H9 (cell line): ENCODE results near the gene PRR14. TPM values are rescaled to one million over a fixed set of nuclear protein-coding genes. Genes with fewer than 3 reads are reported as not detected.

Experiments
- DNase-seq: peaks from one replicate; pipeline ENCODE4 v3.0.0-alpha.2; 2017
- H2AFZ ChIP-seq: one replicate; pipeline ENCODE4 v1.6.1; 2013; ENCODE audit warnings: mild to moderate bottlenecking, low read length, control low read depth, moderate library complexity
- H2AK5ac ChIP-seq: 2 replicates; pipeline ENCODE4 v1.6.1; 2013; ENCODE audit warnings: low read length, control low read depth, mixed read lengths; ENCODE audit not compliant: insufficient read length
- H2BK120ac ChIP-seq: one replicate; pipeline ENCODE4 v1.6.1; 2013; ENCODE audit warnings: low read depth, mild to moderate bottlenecking, low read length, control low read depth, inconsistent platforms; ENCODE audit not compliant: poor library complexity, severe bottlenecking
- H2BK12ac ChIP-seq: 2 replicates; pipeline ENCODE4 v1.6.1; 2013; ENCODE audit warnings: low read length, control low read depth, mixed read lengths, low read depth; ENCODE audit not compliant: insufficient read length
- H2BK15ac ChIP-seq: 2 replicates; pipeline ENCODE4 v1.6.1; 2013; ENCODE audit warnings: low read depth, low read length, control low read depth
- H2BK20ac ChIP-seq: one replicate; pipeline ENCODE4 v1.6.1; 2013; ENCODE audit warnings: low read depth, mild to moderate bottlenecking, low read length, control low read depth, inconsistent platforms; ENCODE audit not compliant: poor library complexity, severe bottlenecking
- H2BK5ac ChIP-seq: 2 replicates; pipeline ENCODE4 v1.6.1; 2013; ENCODE audit warnings: low read length, control low read depth, mixed read lengths; ENCODE audit not compliant: insufficient read length
- H3K14ac ChIP-seq: 2 replicates; pipeline ENCODE4 v1.6.1; 2013; ENCODE audit warnings: low read length, control low read depth; ENCODE audit not compliant: insufficient read depth
- H3K18ac ChIP-seq: 2 replicates; pipeline ENCODE4 v1.6.1; 2013; ENCODE audit warnings: low read depth, mild to moderate bottlenecking, mixed read lengths, low read length, control low read depth; ENCODE audit not compliant: insufficient read length
- H3K23ac ChIP-seq: 2 replicates; pipeline ENCODE4 v1.6.1; 2013; ENCODE audit warnings: low read length, control low read depth, mixed read lengths, low read depth; ENCODE audit not compliant: insufficient read length
- H3K23me2 ChIP-seq: 2 replicates; pipeline ENCODE4 v1.6.1; 2013; ENCODE audit warnings: low read depth, mild to moderate bottlenecking, mixed read lengths, low read length, control low read depth; ENCODE audit not compliant: insufficient read length, poor library complexity, severe bottlenecking
- H3K27ac ChIP-seq: 2 replicates; pipeline ENCODE4 v1.5.1; 2013; ENCODE audit warnings: low read length, control low read depth, mixed read lengths, low read depth; ENCODE audit not compliant: insufficient read length
- H3K27me3 ChIP-seq: 2 replicates; pipeline ENCODE4 v1.6.1; 2013; ENCODE audit warnings: low read length, control low read depth, inconsistent platforms; ENCODE audit not compliant: insufficient read depth
- H3K4ac ChIP-seq: 2 replicates; pipeline ENCODE4 v1.6.1; 2013; ENCODE audit warnings: low read depth, mild to moderate bottlenecking, control low read depth, inconsistent platforms, low read length, moderate library complexity
- H3K4me1 ChIP-seq: 2 replicates; pipeline ENCODE4 v1.6.1; 2013; ENCODE audit warnings: low read length, control low read depth, inconsistent platforms; ENCODE audit not compliant: insufficient read depth
- H3K4me2 ChIP-seq: 2 replicates; pipeline ENCODE4 v1.6.1; 2013; ENCODE audit warnings: low read length, control low read depth, mixed read lengths; ENCODE audit not compliant: insufficient read length, insufficient read depth
- H3K56ac ChIP-seq: 2 replicates; pipeline ENCODE4 v1.6.1; 2013; ENCODE audit warnings: low read depth, mild to moderate bottlenecking, mixed read lengths, low read length, control low read depth; ENCODE audit not compliant: insufficient read length
- H3K79me1 ChIP-seq: 2 replicates; pipeline ENCODE4 v1.6.1; 2013; ENCODE audit warnings: low read depth, mild to moderate bottlenecking, moderate library complexity, low read length, control low read depth, inconsistent platforms; ENCODE audit not compliant: insufficient read depth, poor library complexity, severe bottlenecking
- H3K79me2 ChIP-seq: 2 replicates; pipeline ENCODE4 v1.6.1; 2013; ENCODE audit warnings: low read length, control low read depth, inconsistent platforms; ENCODE audit not compliant: insufficient read depth
- H3K9ac ChIP-seq: 2 replicates; pipeline ENCODE4 v1.6.1; 2013; ENCODE audit warnings: low read length, control low read depth, mixed read lengths; ENCODE audit not compliant: insufficient read length; ENCODE audit errors: extremely low read depth
- H3K9me3 ChIP-seq: one replicate; pipeline ENCODE4 v1.6.1; 2013; ENCODE audit warnings: low read depth, low read length, inconsistent platforms; ENCODE audit not compliant: control insufficient read depth
- H3T11ph ChIP-seq: one replicate; pipeline ENCODE4 v1.6.1; 2013; ENCODE audit warnings: mild to moderate bottlenecking, low read length, control low read depth, inconsistent platforms
- H4K20me1 ChIP-seq: one replicate; pipeline ENCODE4 v1.6.1; 2013; ENCODE audit not compliant: control insufficient read depth, insufficient read length, insufficient read depth
- H4K5ac ChIP-seq: 2 replicates; pipeline ENCODE4 v1.6.1; 2013; ENCODE audit warnings: low read depth, mild to moderate bottlenecking, mixed read lengths, low read length, control low read depth; ENCODE audit not compliant: insufficient read length
- H4K8ac ChIP-seq: replicated peaks from 2 replicates; pipeline ENCODE4 v1.6.1; 2013; ENCODE audit warnings: low read length, control low read depth, mixed read lengths, low read depth; ENCODE audit not compliant: insufficient read length
- H4K91ac ChIP-seq: 2 replicates; pipeline ENCODE4 v1.6.1; 2013; ENCODE audit warnings: low read depth, mild to moderate bottlenecking, moderate library complexity, mixed read lengths, low read length, control low read depth; ENCODE audit not compliant: insufficient read length
- H3K27ac Mint-ChIP-seq, 3 experiments: 2 replicates in 2 of 3; 3 replicates in 1 of 3; pipeline ENCODE4 v1.8.0; 2020 to 2021; ENCODE audit warnings: mixed read lengths in 3 of 3, mild to moderate bottlenecking in 1 of 3, moderate library complexity in 1 of 3
- H3K27me3 Mint-ChIP-seq: 2 replicates; pipeline ENCODE4 v1.8.0; 2021; ENCODE audit warnings: low read depth, mild to moderate bottlenecking, moderate library complexity, mixed read lengths
- H3K36me3 Mint-ChIP-seq, 3 experiments: 2 replicates in 2 of 3; 3 replicates in 1 of 3; pipeline ENCODE4 v1.8.0; 2020 to 2021; ENCODE audit warnings: low read depth in 3 of 3, mixed read lengths in 3 of 3; ENCODE audit not compliant: insufficient read depth in 1 of 3
- H3K4me1 Mint-ChIP-seq, 2 experiments: 2 replicates each; pipeline ENCODE4 v1.8.0; 2020; ENCODE audit warnings: mixed read lengths in 2 of 2
- H3K4me3 Mint-ChIP-seq, 2 experiments: 2 replicates in 1 of 2; 3 replicates in 1 of 2; pipeline ENCODE4 v1.8.0; 2020 to 2021; ENCODE audit warnings: mild to moderate bottlenecking in 2 of 2, mixed read lengths in 2 of 2, moderate library complexity in 1 of 2
- H3K9me3 Mint-ChIP-seq, 2 experiments: 2 replicates in 1 of 2; 3 replicates in 1 of 2; pipeline ENCODE4 v1.8.0; 2020; ENCODE audit warnings: mild to moderate bottlenecking in 2 of 2, mixed read lengths in 2 of 2, moderate library complexity in 1 of 2
- CTCF ChIP-seq: fragments of 200-600 bp; sonication (generic); conservative IDR thresholded peaks from 3 replicates; pipeline ENCODE4 v1.8.0; 2021; ENCODE audit warnings: antibody characterized with exemption, mild to moderate bottlenecking
- WGBS: extraction: QIAGEN DNeasy Blood & Tissue Kit; methylation state at CpG from one replicate; pipeline ENCODE4 v1.1.7; 2013; ENCODE audit warnings: missing lambda C conversion rate, low lambda C conversion rate, mixed read lengths; ENCODE audit not compliant: insufficient read length; ENCODE audit errors: extremely low coverage; 5-methylcytosine and 5-hydroxymethylcytosine counted together
- total RNA-seq: library from RNA; stranded (reverse); gene quantifications from 2 replicates; pipeline ENCODE4 v1.2.1, GENCODE V29; 2021

The PRR14 gene
- total RNA-seq, 1 experiment from 2014 or later, result 11.6 TPM

GRCh38 chr16:30623536-30624283, 27.1 kb upstream of the PRR14 start:
- Histone ChIP-seq H3K56ac (no peak overlapping the region), H2BK20ac (no peak overlapping the region), H3K9ac (no peak overlapping the region), H3K79me1 (no peaks in the 10 kb centered on the region), H4K91ac (no peak overlapping the region), H4K5ac (no peak overlapping the region), H2BK15ac (no peak overlapping the region), H3K4ac (no peak overlapping the region), H2BK12ac (no peak overlapping the region), H3K4me2 (no peak overlapping the region), H2BK120ac (no peak overlapping the region), H3K79me2 (no peaks in the 10 kb centered on the region), H3K9me3 (no peaks in the 10 kb centered on the region), H3K18ac (no peak overlapping the region), H4K20me1 (no peaks in the 10 kb centered on the region), H3K23ac (no peak overlapping the region), H2AK5ac (no peak overlapping the region), H3T11ph (no peak overlapping the region), H3K14ac (no peak overlapping the region), H3K4me1 (no peaks in the 10 kb centered on the region), H2BK5ac (no peak overlapping the region), H4K8ac (no peak overlapping the region), H2AFZ (no peak overlapping the region), H3K23me2 (no peaks in the 10 kb centered on the region), H3K27me3 (no peaks in the 10 kb centered on the region), H3K27ac (no peak overlapping the region)
- Mint-ChIP-seq H3K4me3 (no peak overlapping the region), H3K4me1 (peaks cover 12 to 13% of the 10 kb centered on the region in 2 experiments), H3K36me3 (no peaks in the 10 kb centered on the region), H3K27me3 (peaks cover 20% of the 10 kb centered on the region), H3K27ac (no peak overlapping the region), H3K9me3 (no peaks in the 10 kb centered on the region; a peak in 1 of 5 replicates)
- no CpG with 5 or more reads among the region's 11 CpGs for WGBS
- TF ChIP-seq CTCF, result no peak
- no peak for DNase-seq
